Chondrocyte (in vitro differentiated cells): ENCODE results near the gene TBC1D14. TPM values are rescaled to one million over a fixed set of nuclear protein-coding genes. Genes with fewer than 3 reads are reported as not detected.

ENCODE experiments used
- DNase-seq: peaks from one replicate; pipeline ENCODE4 v3.0.0; 2021; ENCODE audit warnings: mixed read lengths, low spot score
- H3K27ac Mint-ChIP-seq: one replicate; pipeline ENCODE4 v1.8.0; 2021; ENCODE audit warnings: mild to moderate bottlenecking, moderate library complexity, mixed read lengths; ENCODE audit not compliant: unreplicated experiment
- H3K27me3 Mint-ChIP-seq: 2 replicates; pipeline ENCODE4 v1.8.0; 2021; ENCODE audit warnings: low read depth, mixed read lengths
- H3K36me3 Mint-ChIP-seq: 2 replicates; pipeline ENCODE4 v1.8.0; 2021; ENCODE audit warnings: low read depth, mixed read lengths
- H3K4me1 Mint-ChIP-seq: 2 replicates; pipeline ENCODE4 v1.8.0; 2021; ENCODE audit warnings: low read depth, mild to moderate bottlenecking, mixed read lengths
- H3K4me3 Mint-ChIP-seq: one replicate; pipeline ENCODE4 v1.8.0; 2021; ENCODE audit warnings: mild to moderate bottlenecking, moderate library complexity, mixed read lengths; ENCODE audit not compliant: unreplicated experiment
- H3K9me3 Mint-ChIP-seq: 2 replicates; pipeline ENCODE4 v1.8.0; 2021; ENCODE audit warnings: low read depth, mixed read lengths
- CTCF ChIP-seq: fragments of 200-600 bp; sonication (generic); IDR thresholded peaks from 2 replicates; pipeline ENCODE4 v1.5.0; 2021; ENCODE audit warnings: antibody characterized with exemption, mild to moderate bottlenecking, moderate library complexity
- total RNA-seq: library from RNA; stranded (reverse); gene quantifications from 3 replicates; pipeline ENCODE4 v1.2.1, GENCODE V29; 2021

TBC1D14 gene
- total RNA-seq, 1 donor from 2014 or later: 25.2 TPM

- Mint-ChIP-seq H3K4me3 (no peak overlapping the region), H3K9me3 (no peaks in the 10 kb centered on the region), H3K27ac (peak overlapping the region; percentile 52), H3K36me3 (no peaks in the 10 kb centered on the region), H3K4me1 (peaks cover 16% of the 10 kb centered on the region), H3K27me3 (no peaks in the 10 kb centered on the region)
- TF ChIP-seq CTCF: no peak
- DNase-seq: no peak
Measured at GRCh38 chr4:6957148-6957520, 47.5 kb downstream of the TBC1D14 start.

GRCh38 chr4:6957994-6958393, 48.4 kb downstream of the TBC1D14 start:
- H3K36me3 Mint-ChIP-seq: no peaks in the 10 kb centered on the region
- DNase-seq: no peak
- peaks cover 16% of the 10 kb centered on the region for H3K4me1 Mint-ChIP-seq

GRCh38 chr4:6959261-6959660, 49.6 kb downstream of the TBC1D14 start:
- no peak for TF ChIP-seq CTCF

More at GRCh38 chr4:6957994-6958393, 48.4 kb downstream of the TBC1D14 start:
- Mint-ChIP-seq H3K27ac (no peak overlapping the region), H3K27me3 (no peaks in the 10 kb centered on the region), H3K9me3 (no peaks in the 10 kb centered on the region), H3K4me3 (no peak overlapping the region)
- no peak for TF ChIP-seq CTCF

GRCh38 chr4:6960154-6960553, 50.5 kb downstream of the TBC1D14 start:
- no peaks in the 10 kb centered on the region for H3K36me3 Mint-ChIP-seq

More at GRCh38 chr4:6959261-6959660, 49.6 kb downstream of the TBC1D14 start:
- Mint-ChIP-seq H3K4me3 (no peak overlapping the region), H3K27ac (no peak overlapping the region), H3K36me3 (no peaks in the 10 kb centered on the region), H3K9me3 (no peaks in the 10 kb centered on the region), H3K4me1 (peaks cover 14% of the 10 kb centered on the region), H3K27me3 (no peaks in the 10 kb centered on the region)
- no peak for DNase-seq

GRCh38 chr4:6960628-6961412, 51.2 kb downstream of the TBC1D14 start:
- H3K4me3 Mint-ChIP-seq: no peak overlapping the region
- H3K36me3 Mint-ChIP-seq: no peaks in the 10 kb centered on the region
- peaks cover 8% of the 10 kb centered on the region for H3K4me1 Mint-ChIP-seq
- no peak overlapping the region for H3K27ac Mint-ChIP-seq
- TF ChIP-seq CTCF: no peak
- no peaks in the 10 kb centered on the region for H3K27me3 Mint-ChIP-seq
- no peaks in the 10 kb centered on the region for H3K9me3 Mint-ChIP-seq
- no peak for DNase-seq

More at GRCh38 chr4:6960154-6960553, 50.5 kb downstream of the TBC1D14 start:
- no peak overlapping the region for H3K27ac Mint-ChIP-seq
- no peak for DNase-seq
- H3K4me1 Mint-ChIP-seq: peaks cover 8% of the 10 kb centered on the region
- no peak for TF ChIP-seq CTCF
- no peak overlapping the region for H3K4me3 Mint-ChIP-seq
- no peaks in the 10 kb centered on the region for H3K9me3 Mint-ChIP-seq
- H3K27me3 Mint-ChIP-seq: no peaks in the 10 kb centered on the region
